Measurements from ENCODE around the gene GGT1. TPM values are rescaled to one million over a fixed set of nuclear protein-coding genes. Genes with fewer than 3 reads are reported as not detected.

Gene GGT1
- total RNA-seq, 1 experiment from 2014 or later: 0.63 TPM

DNA sequence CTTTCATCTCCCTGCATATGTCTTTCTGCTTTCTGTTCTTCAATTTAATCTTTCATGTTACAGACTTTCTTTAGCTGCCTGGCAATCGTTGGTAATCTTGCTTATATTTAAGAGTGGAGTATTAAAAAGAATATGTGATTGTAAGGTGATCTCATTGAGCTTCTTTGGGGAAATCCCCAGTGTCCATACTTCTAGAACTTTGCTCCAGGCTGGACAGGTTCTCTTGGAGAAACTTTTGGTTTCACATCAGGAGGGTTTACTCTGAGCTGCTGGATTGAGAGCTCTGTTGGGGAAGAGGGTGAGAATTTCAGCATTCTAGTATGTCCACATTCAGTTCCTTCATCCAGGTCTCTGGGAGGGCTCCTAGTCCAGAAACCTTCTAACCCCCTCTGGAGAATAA lies 26.2 kb upstream of the GGT1 start:
- H3K36me3 Mint-ChIP-seq (ENCODE audit: insufficient read depth, unreplicated experiment): peaks cover 69% of the 10 kb centered on the region
- no peaks in the 10 kb centered on the region for H3K9me3 Mint-ChIP-seq (ENCODE audit: unreplicated experiment)
- intact Hi-C loops (cut with micrococcal nuclease): no loop called here
- DNase-seq (ENCODE audit: unreplicated experiment): no peak
- TF ChIP-seq, protein P1, sequence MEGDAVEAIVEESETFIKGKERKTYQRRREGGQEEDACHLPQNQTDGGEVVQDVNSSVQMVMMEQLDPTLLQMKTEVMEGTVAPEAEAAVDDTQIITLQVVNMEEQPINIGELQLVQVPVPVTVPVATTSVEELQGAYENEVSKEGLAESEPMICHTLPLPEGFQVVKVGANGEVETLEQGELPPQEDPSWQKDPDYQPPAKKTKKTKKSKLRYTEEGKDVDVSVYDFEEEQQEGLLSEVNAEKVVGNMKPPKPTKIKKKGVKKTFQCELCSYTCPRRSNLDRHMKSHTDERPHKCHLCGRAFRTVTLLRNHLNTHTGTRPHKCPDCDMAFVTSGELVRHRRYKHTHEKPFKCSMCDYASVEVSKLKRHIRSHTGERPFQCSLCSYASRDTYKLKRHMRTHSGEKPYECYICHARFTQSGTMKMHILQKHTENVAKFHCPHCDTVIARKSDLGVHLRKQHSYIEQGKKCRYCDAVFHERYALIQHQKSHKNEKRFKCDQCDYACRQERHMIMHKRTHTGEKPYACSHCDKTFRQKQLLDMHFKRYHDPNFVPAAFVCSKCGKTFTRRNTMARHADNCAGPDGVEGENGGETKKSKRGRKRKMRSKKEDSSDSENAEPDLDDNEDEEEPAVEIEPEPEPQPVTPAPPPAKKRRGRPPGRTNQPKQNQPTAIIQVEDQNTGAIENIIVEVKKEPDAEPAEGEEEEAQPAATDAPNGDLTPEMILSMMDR (IDR thresholded peaks at IDR 0.05; ENCODE audit: unreplicated experiment): no peak
- no peak overlapping the region for H3K27ac Mint-ChIP-seq (ENCODE audit: low read depth, unreplicated experiment)
- CTCF ChIA-PET: interaction anchor here (0.6 to 1.5 kb wide), 2 partner anchors 10 to 651 kb away, joined by 3 read pairs; no protein-coding TSS in a partner anchor
- H3K27me3 Mint-ChIP-seq (ENCODE audit: insufficient read depth, unreplicated experiment): no peaks in the 10 kb centered on the region
- H3K4me1 Mint-ChIP-seq (ENCODE audit: insufficient read depth, unreplicated experiment): peaks cover 17% of the 10 kb centered on the region
- H3K4me3 Mint-ChIP-seq (ENCODE audit: unreplicated experiment): no peak overlapping the region
- no TSS peak for BruUV-seq (replicated peaks)
- POLR2A ChIA-PET: interaction anchor here (0.7 to 2.1 kb wide), 2 partner anchors 12 to 21 kb away, joined by 5 to 13 read pairs; partner anchors contain the start of genes GUCD1 and SNRPD3

DNA sequence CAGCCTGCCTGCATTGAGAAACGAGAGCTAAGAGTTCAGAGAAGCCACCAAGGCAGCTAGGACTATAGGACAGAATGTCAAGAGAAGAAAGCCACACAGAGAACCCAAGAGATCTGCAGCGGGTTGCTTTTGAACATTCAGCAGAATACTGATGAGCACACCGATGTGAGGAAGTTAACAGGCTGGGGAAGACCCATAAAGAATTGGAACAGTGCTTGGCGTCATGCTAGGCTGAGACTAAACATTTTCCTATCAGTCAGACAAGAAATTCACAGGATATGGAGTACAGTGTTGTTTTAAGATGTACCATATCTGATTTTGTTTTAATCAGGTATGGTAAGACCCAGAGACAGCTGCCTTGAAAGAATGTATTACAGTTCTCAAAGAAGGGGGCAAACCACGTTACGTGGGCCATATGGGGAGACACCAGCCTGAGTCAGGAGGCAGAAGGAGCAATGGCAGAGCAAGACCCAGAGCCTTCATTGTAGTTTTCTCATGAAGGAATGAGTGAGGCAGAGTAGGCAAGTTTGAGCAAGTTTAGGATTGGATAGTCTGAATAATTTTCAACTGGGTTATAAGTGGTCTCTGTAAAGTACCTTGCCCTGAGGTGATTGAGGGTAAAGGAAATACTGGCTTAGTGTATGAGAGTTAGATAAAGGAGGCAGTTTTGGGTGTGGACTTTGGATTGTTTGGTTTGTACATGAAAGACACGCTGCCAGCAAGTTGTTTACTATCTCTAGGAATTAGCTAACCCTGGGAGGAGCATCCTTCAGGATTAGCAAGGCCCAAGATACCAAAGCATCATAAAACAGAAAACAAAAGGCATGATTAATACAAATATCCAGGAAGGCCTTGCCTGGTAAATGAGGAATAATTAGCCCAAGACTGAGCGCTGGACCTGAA lies 24.4 kb upstream of the GGT1 start:
- Mint-ChIP-seq H3K9me3 (ENCODE audit: unreplicated experiment) (no peaks in the 10 kb centered on the region), H3K36me3 (ENCODE audit: insufficient read depth, unreplicated experiment) (peaks cover 51% of the 10 kb centered on the region), H3K27me3 (ENCODE audit: insufficient read depth, unreplicated experiment) (no peaks in the 10 kb centered on the region), H3K27ac (ENCODE audit: low read depth, unreplicated experiment) (peak overlapping the region; percentile 87), H3K4me1 (ENCODE audit: insufficient read depth, unreplicated experiment) (peaks cover 17% of the 10 kb centered on the region), H3K4me3 (ENCODE audit: unreplicated experiment) (no peak overlapping the region)
- DNase-seq (ENCODE audit: unreplicated experiment): no peak
- CTCF ChIA-PET: interaction anchor here (0.6 kb wide), 1 partner anchor 220 kb away, joined by 4 read pairs; no protein-coding TSS in a partner anchor
- TF ChIP-seq, protein P1 (IDR thresholded peaks at IDR 0.05; ENCODE audit: unreplicated experiment): no peak
- no TSS peak for BruUV-seq (replicated peaks)
- intact Hi-C loops (cut with micrococcal nuclease): no loop called here
- POLR2A ChIA-PET: interaction anchor here (0.6 to 2.7 kb wide), 6 partner anchors 15 to 316 kb away, joined by 3 to 31 read pairs (median 4); partner anchors contain the start of genes GUCD1 and SNRPD3

DNA sequence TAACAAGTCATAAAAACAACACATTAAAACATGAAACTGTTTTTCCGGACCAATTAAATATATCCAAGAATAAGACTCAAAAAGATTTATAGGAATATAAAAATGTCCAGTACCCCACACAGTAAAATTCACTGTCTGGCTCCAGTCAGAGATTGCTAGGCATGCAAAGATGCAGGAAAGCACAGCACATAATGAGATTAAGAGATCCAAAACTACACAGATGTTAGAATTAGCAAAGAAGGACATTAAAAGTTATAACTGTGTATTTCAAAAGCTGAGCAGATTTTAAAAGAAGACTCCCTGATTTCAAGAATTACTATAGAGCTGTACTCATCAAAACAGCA lies 23.8 kb upstream of the GGT1 start:
- Mint-ChIP-seq H3K4me3 (ENCODE audit: unreplicated experiment) (no peak overlapping the region), H3K4me1 (ENCODE audit: insufficient read depth, unreplicated experiment) (peaks cover 17% of the 10 kb centered on the region), H3K27me3 (ENCODE audit: insufficient read depth, unreplicated experiment) (no peaks in the 10 kb centered on the region), H3K27ac (ENCODE audit: low read depth, unreplicated experiment) (no peak overlapping the region), H3K36me3 (ENCODE audit: insufficient read depth, unreplicated experiment) (peaks cover 46% of the 10 kb centered on the region), H3K9me3 (ENCODE audit: unreplicated experiment) (no peaks in the 10 kb centered on the region)
- TSS peak; percentile 1 for BruUV-seq (replicated peaks)
- DNase-seq (ENCODE audit: unreplicated experiment): no peak
- ChIA-PET CTCF (no interaction called here), POLR2A (interaction anchor here (0.6 to 2.7 kb wide), 3 partner anchors 24 to 315 kb away, joined by 4 to 31 read pairs (median 4); partner anchors contain the start of genes GUCD1 and SNRPD3)
- intact Hi-C loops (cut with micrococcal nuclease): no loop called here
- TF ChIP-seq, protein P1 (IDR thresholded peaks at IDR 0.05; ENCODE audit: unreplicated experiment): no peak

DNA sequence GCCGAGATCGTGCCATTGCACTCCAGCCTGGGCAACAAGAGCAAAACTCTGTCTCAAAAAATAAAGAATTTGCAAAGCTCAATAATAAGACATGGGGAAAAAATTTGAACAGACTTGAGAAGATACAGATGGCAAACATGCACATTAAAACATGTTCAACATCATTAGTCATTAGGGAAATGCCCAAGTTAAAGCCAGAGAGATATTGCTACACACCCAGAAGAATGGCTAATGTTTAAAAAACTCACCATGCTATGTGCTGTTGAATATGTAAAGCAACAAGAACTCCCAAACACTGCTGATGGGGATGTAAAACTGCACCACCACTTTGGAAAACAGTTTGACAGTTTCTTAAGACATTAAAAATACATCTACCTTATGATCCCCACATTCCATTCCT lies 22.7 kb upstream of the GGT1 start:
- TF ChIP-seq, protein P1 (IDR thresholded peaks at IDR 0.05; ENCODE audit: unreplicated experiment): no peak
- peak; percentile 43 for DNase-seq (ENCODE audit: unreplicated experiment)
- CTCF ChIA-PET: no interaction called here
- H3K4me1 Mint-ChIP-seq (ENCODE audit: insufficient read depth, unreplicated experiment): peaks cover 17% of the 10 kb centered on the region
- H3K27me3 Mint-ChIP-seq (ENCODE audit: insufficient read depth, unreplicated experiment): no peaks in the 10 kb centered on the region
- intact Hi-C loops (cut with micrococcal nuclease): no loop called here
- no peak overlapping the region for H3K27ac Mint-ChIP-seq (ENCODE audit: low read depth, unreplicated experiment)
- no peak overlapping the region for H3K4me3 Mint-ChIP-seq (ENCODE audit: unreplicated experiment)
- H3K36me3 Mint-ChIP-seq (ENCODE audit: insufficient read depth, unreplicated experiment): peaks cover 36% of the 10 kb centered on the region
- POLR2A ChIA-PET: interaction anchor here (0.6 to 2.7 kb wide), 2 partner anchors 25 to 44 kb away, joined by 3 to 31 read pairs; partner anchors contain the start of genes GUCD1 and SNRPD3
- BruUV-seq (replicated peaks): no TSS peak
- no peaks in the 10 kb centered on the region for H3K9me3 Mint-ChIP-seq (ENCODE audit: unreplicated experiment)

All from MCF 10A (cell line).